GM21737 (cell line): ENCODE results near the gene COX19.
"Not testable (repeated sequence)": the region's sequence is repeated elsewhere in the genome, so short reads cannot be mapped to it uniquely, and the experiment has no call there.

Experiments
- ATAC-seq: cut with Tn5 transposase; IDR thresholded peaks from one replicate; pipeline ENCODE4 v1.9.1; 2021; ENCODE audit warnings: mild to moderate bottlenecking, moderate library complexity; ENCODE audit not compliant: unreplicated experiment

COX19 gene

DNA sequence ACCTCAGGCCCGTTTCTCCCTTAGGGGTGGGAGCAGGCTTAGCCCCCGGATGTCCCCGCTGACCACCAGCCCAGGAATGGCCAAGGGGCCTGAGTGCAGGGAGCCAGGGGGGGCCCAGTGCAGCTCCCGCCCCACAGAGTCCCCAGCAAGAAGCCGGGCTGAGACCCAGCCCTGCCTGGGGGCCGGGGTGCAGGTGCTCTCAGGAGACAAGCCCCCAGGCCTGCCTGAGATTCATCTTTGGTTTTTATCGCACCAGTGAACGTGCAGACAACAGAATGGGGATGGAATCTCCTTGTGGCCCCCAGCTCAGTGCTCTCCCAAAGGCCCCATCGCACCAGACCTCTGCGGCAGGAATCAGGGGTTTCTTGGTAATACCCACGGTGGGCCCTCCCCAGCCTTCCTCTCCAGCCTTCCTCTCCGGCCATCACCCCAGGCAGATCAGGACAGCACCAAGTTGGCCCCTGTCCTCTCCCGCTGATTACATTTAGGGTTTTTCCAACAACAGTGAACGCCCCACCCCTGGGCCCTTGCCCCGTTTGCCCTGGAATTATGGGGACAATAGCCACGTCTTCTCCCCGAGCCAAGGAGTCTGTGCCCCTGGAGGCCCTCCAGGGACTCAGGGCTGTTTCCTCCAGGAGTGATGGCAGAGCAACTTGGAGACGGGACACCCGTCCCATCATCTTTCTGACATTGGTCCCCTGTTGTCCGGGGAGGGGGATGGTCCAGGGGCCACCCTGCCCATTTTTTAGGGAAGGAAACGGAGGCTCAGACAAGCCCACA, 43.3 kb downstream of the COX19 start:
- no peak for ATAC-seq

DNA sequence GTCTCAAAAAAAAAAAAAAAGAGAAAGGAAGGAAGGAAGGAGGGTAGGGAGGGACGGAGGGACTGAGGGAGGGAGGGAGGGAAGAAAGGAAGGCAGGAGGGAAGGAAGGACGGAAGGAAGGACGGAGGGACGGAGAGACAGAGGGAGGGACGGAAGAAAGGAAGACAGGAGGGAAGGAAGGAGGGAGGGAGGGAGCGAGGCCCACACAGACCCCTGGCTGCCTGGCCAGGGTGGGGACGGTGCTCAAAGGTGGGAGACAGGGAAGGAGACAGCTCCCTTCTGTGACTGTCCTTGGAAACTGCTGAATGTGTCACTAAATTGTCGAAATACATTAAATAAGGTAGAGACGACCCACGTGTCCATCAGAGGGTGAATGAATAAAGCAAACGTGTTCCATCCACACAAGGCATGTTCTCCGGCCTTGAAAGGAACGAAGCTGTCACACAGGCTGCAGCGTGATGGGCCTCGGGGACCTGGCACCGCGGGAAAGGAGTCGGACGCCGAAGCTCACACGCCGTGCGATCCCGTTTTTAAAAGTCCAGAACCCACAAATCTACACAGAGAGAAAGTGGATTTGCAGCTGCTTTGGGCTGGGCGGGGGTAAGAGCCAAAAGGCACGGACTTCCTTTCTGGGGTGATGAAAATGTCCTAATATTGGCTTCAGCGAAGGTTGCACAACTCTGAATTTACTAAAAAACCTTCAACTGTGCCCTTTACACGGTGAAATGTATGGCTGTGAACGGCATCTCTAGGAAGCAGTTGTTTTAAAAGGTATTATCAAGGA, 44.2 kb downstream of the COX19 start:
- ATAC-seq: no peak

DNA sequence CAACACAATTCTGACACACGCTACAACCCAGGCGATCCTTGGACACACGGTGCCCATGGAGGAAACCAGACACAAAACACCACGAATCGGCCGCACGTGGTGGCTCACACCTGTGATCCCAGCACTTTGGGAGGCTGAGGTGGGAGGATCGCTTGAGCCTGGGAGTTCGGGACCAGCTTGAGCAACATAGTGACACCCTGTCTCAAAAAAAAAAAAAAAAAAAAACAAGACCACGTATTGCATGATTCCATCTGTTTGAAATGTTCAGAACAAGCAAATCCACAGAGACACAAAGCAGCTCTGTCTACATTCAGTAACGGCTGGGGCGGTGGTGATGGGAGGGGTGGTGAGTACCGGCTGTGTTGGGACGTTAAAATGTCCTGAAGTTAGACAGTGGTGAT, 46.0 kb downstream of the COX19 start:
- no peak for ATAC-seq

DNA sequence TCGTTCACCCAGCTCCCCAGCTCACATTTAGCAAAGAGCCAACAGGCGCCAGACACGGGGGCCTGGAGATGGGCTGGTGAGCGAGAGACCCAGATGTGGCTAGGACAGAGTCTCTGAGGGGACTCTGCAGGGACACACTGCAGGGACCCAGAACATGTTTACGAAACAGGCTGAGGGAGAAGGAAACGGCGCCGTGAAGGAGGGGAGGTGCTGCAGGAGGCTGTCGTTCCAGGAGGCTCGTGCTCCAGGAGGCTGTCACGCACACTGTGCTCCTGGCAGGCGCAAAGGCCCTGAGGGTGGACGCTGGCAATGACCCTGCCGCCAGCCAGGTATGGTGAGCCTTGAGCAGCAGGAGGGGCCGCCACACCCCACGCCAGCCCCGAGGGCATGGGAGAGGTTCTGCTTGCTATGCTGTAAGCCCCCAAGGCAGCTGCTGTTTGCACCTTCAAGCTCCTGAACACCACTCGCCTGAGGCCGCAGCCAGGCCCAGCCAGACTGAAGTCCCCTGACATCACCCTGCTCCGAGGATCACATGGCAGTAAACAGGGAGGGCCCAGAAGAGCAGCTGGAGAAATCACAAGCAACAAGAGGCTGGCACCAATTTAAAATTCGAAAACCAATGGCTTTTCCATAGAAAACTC, 48.2 kb downstream of the COX19 start:
- ATAC-seq: no peak

DNA sequence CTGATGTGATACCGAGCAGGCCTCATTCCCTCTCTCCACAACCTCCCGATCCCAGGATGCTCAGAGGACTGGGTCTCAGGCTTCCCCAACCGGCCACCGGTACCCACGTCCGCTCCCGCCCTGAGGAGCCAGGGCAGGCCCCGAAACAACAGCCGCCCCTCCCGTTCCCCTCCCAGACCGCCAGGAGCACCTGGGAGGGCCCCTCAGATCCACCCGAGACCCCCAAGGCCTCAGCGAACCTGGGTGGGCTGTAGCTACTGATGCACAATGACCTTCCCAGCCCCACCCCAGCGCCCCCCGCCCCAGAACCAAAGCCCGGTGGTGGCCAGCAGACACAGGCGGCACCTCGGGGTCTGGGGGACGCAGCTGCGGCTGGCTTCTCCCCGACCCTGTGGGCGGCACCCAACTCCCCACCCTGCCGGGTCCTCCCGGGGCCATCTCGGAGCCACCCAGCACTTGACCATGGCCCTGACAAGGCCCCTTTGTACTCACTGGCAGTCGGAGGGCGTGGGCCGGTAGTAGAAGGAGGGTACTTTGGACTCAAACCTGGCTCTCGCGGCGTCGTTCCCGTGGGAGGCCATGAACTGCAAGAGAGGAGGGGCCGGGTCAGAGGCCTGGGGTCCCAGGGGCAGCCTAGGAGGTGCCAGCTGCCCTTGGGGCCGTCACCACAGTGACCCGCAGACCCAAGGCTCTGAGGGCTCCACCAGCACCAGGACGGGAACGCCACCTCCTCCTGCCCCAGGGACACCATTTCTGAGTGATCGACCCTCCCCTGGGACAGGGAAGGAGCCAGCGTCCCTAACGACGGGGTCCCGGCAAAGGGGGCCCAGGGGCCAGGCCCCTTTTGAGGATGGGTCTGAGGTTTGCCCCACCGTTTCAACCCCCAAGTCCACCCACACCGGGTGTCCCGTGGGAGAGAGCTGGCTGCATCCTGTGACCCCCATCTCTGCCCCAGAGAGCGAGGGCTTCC, 49.0 kb downstream of the COX19 start:
- ATAC-seq: no peak

DNA sequence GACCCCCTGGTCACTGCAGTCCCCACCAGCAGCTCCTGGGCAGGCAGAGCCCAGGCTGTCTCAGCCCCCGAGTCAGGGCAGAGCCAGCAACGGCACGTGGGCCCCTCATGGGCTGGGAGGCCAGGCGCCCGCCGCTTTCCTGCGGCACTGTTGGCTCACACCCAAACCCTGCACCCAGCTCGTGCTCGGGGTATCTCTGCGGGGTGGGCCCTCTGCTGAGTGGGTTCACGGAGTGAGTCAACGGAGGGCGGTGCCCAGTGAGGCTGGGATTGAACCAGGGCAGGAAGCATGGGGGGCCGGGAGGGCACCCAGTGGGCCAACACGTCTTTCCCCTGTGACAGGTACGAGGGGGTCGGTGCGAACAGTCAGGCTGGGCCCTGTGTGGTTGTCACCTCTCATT, 49.7 kb downstream of the COX19 start:
- ATAC-seq: no peak

DNA sequence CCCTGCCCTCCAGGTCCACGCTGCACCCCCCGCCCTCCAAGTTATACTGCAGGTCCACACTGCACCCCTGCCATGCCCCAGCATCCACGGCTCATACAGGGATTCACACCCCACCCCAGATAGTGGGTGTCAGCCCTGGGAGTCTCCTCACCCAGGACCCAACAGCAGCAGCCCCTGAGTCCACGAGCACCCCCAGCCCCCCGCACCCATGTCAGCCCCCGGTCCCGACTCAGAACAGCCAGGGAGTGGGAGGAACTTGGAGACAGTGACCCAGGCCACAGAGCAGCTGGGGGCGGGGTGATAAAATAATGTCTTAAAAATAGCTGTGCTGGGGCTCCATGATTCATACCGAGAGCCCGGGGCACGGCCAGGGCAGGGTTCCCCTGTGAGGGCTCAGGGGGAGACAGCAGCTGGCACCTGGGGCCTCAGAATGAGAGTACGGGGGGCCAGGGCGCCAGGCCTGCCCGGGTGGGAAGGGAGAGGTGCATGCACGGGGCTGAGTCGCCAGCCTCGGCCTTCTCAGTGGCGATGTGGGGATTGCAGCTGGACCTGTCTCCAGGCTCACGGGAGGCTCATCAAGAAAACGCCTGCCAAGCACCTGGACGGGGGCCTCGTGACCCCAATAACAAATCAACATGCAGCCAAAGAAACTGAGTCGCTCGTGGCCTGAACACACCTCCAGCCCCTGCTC, 50.7 kb downstream of the COX19 start:
- peak; percentile 41 for ATAC-seq

DNA sequence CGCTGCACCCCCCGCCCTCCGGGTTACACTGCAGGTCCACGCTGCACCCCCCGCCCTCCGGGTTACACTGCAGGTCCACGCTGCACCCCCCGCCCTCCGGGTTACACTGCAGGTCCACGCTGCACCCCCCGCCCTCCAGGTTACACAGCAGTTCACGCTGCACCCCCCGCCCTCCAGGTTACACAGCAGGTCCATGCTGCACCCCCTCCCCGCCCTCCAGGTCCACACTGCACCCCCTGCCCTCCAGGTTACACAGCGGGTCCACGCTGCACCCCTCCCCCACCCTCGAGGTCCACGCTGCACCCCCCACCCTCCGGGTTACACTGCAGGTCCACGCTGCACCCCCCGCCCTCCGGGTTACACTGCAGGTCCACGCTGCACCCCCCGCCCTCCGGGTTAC, 51.3 kb downstream of the COX19 start:
- ATAC-seq: not testable (repeated sequence)

DNA sequence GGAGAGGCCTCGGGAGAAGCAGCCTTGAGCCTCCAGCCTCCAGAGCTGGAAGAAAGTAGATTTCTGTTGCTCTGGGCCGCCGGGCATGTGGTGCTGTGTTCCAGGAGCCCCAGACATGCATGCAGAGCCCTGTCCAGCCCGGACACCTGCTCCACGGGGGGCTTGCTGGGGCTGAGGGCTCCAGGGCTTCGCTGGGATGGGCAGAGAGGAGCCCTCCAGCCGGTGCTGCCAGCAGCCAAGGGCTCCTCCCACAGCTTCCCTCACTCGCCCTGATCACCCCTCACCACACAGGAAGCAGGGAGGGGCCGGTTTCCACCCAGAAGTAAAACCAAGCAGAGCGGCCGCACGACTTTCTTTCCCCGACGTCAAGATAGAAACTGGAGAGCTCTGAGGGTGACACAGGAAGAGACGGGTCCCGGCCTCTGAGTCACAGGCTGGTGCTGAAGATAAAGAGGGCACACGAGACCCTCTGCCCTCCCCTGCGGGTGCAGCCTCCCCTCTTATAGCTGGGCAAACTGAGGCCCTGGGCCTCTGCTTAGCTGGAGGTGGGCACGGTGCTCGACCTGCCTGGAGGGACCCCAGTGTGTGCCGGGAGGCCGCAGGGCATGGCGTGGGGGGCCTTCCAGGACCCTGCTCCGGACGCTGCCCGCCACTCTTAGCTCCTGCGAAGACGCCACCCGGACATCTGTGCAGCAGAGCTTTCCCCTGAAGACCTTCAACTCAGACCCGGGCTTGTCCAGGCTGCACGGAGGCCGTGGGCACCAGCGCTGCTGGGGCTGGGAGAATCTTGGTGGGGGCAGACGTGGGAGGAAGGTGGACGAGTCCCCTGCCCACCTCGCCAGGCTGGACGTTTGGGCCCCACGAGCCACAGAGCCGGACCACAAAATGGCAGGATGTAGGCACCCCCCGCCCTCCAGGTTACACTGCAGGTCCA, 52.0 kb downstream of the COX19 start:
- ATAC-seq: peak; percentile 71

DNA sequence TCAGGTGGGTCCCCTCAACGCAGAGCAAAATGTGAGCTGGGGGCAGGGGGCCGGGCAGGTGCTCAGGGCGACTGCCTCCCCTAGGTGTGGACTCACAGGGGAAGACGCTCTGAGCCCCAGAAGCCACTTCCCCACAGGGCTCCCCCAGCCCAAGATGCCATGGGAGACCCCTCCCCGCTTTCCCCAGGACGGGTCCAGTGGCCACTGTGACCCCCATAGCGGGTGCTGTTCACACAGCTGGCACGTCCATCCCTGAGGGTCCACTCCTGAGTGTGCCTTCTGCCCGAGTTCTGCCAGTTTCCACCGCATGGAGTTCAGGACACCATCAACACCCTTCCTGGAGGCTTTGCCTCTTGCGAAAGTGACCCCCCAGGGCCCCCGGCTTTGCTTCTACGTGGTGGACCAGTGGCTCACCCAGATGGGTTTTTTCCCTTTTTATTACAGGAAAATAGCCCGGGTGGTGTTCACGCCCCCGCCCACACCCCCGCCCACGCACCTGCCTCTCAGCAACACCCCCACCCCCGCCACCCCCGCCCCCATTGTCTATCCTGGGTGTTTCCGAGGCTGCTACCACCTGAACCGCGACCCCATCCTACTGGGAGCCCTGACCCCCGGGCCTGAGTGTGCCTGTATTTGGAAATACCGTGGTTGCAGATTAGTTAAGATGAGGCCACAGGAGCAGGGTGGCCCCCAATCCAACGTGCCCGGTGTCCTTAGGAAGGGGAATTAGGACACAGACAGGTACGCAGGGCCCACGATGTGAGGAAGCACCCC, 52.8 kb downstream of the COX19 start:
- no peak for ATAC-seq

DNA sequence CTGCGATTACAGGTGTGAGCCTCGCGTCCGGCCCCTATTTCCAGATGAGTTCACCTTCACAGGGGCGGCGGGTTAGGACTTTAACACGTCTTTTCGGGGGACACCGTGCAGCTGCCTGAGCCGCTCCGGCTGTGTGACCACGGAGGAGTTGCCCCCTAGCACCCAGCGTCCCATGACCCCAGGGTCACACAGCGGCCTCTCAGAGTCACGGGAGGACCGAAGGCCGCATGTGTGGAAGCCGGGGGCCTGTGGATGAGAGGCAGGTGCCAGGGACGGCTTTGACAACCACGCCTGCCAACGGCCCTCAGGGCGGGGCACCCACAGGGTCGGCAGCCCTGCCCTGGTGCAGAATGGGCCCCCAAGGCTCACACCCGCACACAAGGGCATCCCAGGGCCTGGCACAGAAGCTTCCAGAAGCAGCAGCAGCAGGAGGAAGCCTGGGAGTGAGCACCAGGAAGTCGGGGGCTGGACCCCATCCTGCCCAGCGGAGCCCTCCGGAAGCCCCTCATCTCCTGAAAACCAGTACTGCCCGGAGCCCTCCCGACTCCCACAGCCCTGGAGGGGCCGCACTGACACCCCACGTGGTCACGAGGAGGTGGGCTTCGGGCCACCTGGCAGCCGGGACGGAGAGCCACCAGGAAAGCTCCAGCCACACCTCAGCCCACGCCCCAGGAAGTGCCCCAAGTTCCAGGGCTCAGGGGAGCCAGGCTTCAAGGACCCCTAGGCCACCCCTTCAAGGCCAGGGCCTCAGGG, 53.6 kb downstream of the COX19 start:
- ATAC-seq: no peak

DNA sequence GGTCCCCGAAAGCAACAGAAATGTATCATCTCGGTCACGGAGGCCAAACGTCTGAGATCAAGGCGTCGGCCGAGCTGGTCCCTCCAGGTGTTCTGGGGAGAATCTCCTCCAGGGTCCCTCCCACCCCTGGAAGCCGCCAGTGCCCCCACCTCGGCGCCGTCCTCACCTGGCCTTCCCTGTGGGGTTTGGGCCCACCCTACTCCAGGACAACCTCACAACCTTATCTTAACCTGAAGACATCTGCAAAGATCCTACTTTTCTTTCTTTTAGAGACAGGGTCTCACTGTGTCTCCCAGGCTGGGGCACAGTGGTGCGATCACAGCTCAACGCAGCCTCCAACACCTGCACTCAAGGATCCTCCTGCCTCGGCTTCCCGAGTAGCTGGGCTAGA, 54.3 kb downstream of the COX19 start:
- no peak for ATAC-seq

DNA sequence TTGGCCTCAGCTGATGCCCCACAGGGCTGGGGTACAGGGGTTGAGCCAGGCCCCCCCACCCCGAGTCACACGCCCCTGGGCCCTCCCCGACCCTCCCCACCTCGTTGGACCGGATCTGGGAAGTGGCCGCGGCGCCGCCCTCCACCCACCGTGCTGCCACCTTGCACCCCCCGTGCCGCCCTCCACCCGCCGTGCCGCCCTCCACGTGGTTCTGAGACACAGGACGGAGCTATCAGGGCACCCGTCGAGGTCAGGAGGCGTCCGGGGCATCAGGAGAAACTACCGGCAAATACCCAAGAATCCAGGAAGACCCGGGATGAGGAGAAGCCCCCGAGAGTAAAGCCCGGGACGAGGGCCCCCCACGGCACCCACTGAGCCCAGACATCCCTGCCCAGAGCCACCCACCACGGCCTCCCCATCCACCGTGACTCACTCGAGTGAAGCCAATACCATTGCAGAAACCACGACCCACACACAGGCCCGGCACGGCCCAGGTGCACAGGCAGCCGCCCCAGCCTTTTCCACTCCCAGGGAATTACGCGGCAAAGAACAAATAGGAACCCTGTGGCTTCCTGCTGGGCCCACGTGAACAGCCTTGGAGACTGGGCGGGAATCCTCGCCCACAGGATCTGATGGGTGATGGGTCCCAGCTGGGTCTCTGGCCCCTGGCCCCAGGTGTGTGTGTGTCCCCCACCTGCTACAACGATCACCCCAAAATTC, 54.8 kb downstream of the COX19 start:
- ATAC-seq: no peak

DNA sequence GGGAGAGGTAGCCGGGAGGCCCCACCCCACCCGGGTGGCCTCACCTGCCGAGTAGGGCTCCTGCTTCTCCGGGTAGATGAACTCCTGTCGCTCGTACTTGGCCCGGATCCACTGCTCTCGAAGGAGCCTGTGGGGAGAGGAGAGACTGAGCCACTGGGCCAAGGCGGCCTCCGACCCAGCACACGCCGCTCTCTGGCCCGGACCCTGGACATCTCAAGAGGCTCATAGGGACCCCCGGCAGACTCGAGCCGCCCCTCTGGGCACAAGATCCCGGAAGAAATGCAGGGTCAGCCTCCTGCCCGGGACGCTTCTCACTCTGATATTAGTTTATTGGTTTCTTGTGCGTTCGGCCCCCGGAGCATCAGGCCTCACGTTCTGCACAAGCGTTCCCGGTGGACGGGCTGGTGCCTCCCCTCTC, 55.4 kb downstream of the COX19 start:
- no peak for ATAC-seq

DNA sequence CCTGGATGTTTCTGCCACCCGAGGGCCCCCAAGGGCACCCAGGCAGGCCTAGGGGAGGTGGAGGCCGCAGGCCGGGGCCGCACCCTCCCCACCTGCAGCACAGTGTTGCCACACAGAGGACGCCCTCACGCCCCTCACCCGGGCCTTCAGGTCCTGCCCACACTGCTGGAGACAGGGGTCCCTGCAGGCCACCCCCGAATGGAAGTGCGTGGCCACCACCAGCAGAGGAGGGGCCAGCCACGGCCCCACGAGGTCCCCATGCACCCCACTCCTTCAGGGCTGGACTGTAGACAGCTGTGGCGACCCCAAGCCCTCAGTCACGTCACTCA, 56.3 kb downstream of the COX19 start:
- ATAC-seq: no peak

DNA sequence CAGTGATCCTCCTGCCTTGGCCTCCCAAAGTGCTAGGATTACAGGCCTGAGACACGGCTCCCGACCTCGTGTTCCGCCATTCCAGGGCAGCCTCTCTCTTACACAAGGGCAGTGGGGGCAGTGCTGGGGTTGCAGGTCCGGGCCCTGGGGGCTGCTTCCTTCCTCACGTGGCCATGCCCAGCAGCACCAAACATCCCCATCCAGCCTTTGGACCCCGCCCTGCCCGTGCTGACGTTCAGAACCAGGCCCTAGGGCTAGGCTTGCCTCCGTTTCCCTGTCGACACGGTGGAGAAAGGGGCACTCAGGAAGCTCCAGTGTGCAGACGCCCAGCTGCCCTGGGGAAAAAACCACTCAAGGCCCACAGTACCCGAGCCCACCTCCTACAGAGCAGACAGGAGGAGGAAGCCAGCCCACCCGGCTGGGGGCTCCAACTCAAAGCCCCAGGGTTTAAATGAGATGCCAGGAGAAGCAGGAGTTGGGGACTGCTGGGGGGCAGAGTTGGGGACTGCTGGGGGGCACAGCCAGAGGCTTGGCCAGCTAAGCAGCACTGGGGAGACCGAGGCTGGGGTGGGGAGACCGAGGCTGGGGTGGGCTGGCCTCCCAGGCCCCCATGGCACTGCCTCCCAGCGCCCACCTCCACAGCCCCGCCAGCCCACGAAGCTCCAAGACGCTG, 56.8 kb downstream of the COX19 start:
- no peak for ATAC-seq

DNA sequence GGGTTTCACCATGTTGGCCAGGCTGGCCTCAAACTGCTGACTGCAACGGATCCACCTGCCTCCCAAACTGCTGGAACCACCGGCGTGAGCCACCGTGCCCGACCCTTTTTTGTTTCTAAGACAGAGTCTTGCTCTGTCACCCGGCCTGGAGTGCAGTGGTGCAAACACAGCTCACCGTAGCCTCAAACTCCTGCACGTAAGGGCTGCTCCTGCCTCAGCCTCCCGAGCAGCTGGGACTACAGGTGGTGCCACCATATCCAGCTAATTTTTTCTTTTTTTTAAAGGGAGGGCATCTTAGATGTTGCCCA, 57.3 kb downstream of the COX19 start:
- no peak for ATAC-seq
